CD4-positive, alpha-beta T cell treated with Interleukin-15 for 4 hours (primary cell): ENCODE data around the gene GPR37L1.
"Not testable (repeated sequence)": the region's sequence is repeated elsewhere in the genome, so short reads cannot be mapped to it uniquely, and the experiment has no call there.

Source experiments
- DNase-seq: peaks from one replicate; pipeline ENCODE4 v3.0.0-alpha.2; 2020; ENCODE audit warnings: low spot score

Gene GPR37L1

GRCh38 chr1:202110977-202111376 is 11.7 kb upstream of the GPR37L1 start:
- no peak for DNase-seq

- not testable (repeated sequence) for DNase-seq
Measured at GRCh38 chr1:202111589-202111988, 11.1 kb upstream of the GPR37L1 start.

- DNase-seq: no peak
Measured at GRCh38 chr1:202112859-202113689, 9.6 kb upstream of the GPR37L1 start.

- no peak for DNase-seq
Measured at GRCh38 chr1:202113690-202114300, 8.9 kb upstream of the GPR37L1 start.

GRCh38 chr1:202116287-202116686 is 6.4 kb upstream of the GPR37L1 start:
- DNase-seq: no peak

GRCh38 chr1:202117898-202118371 is 4.8 kb upstream of the GPR37L1 start:
- no peak for DNase-seq

GRCh38 chr1:202121006-202121405 is 1.7 kb upstream of the GPR37L1 start:
- DNase-seq: no peak

GRCh38 chr1:202123336-202123813 is 658 bp downstream of the GPR37L1 start:
- DNase-seq: no peak

- no peak for DNase-seq
Measured at GRCh38 chr1:202124142-202124541, 1.4 kb downstream of the GPR37L1 start.

- no peak for DNase-seq
Measured at GRCh38 chr1:202125611-202126010, 2.9 kb downstream of the GPR37L1 start.

- DNase-seq: no peak
Measured at GRCh38 chr1:202126426-202126825, 3.7 kb downstream of the GPR37L1 start.

- no peak for DNase-seq
Measured at GRCh38 chr1:202127061-202127460, 4.3 kb downstream of the GPR37L1 start.

GRCh38 chr1:202127836-202128622 is 5.3 kb downstream of the GPR37L1 start:
- no peak for DNase-seq

GRCh38 chr1:202129453-202130296 is 7.0 kb downstream of the GPR37L1 start:
- DNase-seq: no peak

- no peak for DNase-seq
Measured at GRCh38 chr1:202130297-202130721, 7.6 kb downstream of the GPR37L1 start.

GRCh38 chr1:202130816-202131522 is 8.3 kb downstream of the GPR37L1 start:
- no peak for DNase-seq

- no peak for DNase-seq
Measured at GRCh38 chr1:202131956-202132821, 9.5 kb downstream of the GPR37L1 start.

GRCh38 chr1:202133001-202133400 is 10.3 kb downstream of the GPR37L1 start:
- DNase-seq: no peak

- no peak for DNase-seq
Measured at GRCh38 chr1:202133496-202133895, 10.8 kb downstream of the GPR37L1 start.

- DNase-seq: no peak
Measured at GRCh38 chr1:202133989-202134388, 11.3 kb downstream of the GPR37L1 start.
